Endodermal cell (in vitro differentiated cells): Measurements from ENCODE around the gene RNPEPL1. TPM values are rescaled to one million over a fixed set of nuclear protein-coding genes. Genes with fewer than 3 reads are reported as not detected.

Source experiments
- DNase-seq: peaks from one replicate; pipeline ENCODE4 v3.0.0-alpha.2; 2017
- H3K27ac ChIP-seq: 2 replicates; pipeline ENCODE4 v1.5.1; 2013; ENCODE audit warnings: mild to moderate bottlenecking, low read depth, low read length, moderate library complexity
- H3K27me3 ChIP-seq: 2 replicates; pipeline ENCODE4 v1.6.1; 2013; ENCODE audit warnings: mild to moderate bottlenecking, low read length, moderate library complexity; ENCODE audit not compliant: insufficient read depth, control insufficient read depth, poor library complexity, severe bottlenecking
- H3K36me3 ChIP-seq: 2 replicates; pipeline ENCODE4 v1.7.0; 2013; ENCODE audit warnings: mild to moderate bottlenecking, low read length, moderate library complexity; ENCODE audit not compliant: control insufficient read depth, insufficient read depth
- H3K4me1 ChIP-seq: one replicate; pipeline ENCODE4 v1.7.0; 2013; ENCODE audit warnings: low read length; ENCODE audit not compliant: control insufficient read depth, insufficient read depth
- H3K4me3 ChIP-seq: 2 replicates; pipeline ENCODE4 v1.5.1; 2013; ENCODE audit warnings: mild to moderate bottlenecking, low read length, moderate library complexity
- H3K9ac ChIP-seq: 2 replicates; pipeline ENCODE4 v1.6.1; 2013; ENCODE audit warnings: mild to moderate bottlenecking, low read length, moderate library complexity; ENCODE audit not compliant: poor library complexity, severe bottlenecking; ENCODE audit errors: extremely low read depth
- H3K9me3 ChIP-seq: 2 replicates; pipeline ENCODE4 v1.6.1; 2013; ENCODE audit warnings: mild to moderate bottlenecking, low read length, moderate library complexity; ENCODE audit not compliant: control insufficient read depth
- H3K27ac Mint-ChIP-seq: 2 replicates; pipeline ENCODE4 v1.8.0; 2020; ENCODE audit warnings: mixed read lengths
- H3K27me3 Mint-ChIP-seq: 2 replicates; pipeline ENCODE4 v1.8.0; 2021; ENCODE audit warnings: mild to moderate bottlenecking, mixed read lengths; ENCODE audit not compliant: insufficient read depth
- H3K36me3 Mint-ChIP-seq: 2 replicates; pipeline ENCODE4 v1.8.0; 2020; ENCODE audit warnings: low read depth, mixed read lengths
- H3K4me1 Mint-ChIP-seq: 2 replicates; pipeline ENCODE4 v1.8.0; 2020; ENCODE audit warnings: mixed read lengths
- H3K4me3 Mint-ChIP-seq: 2 replicates; pipeline ENCODE4 v1.8.0; 2020; ENCODE audit warnings: mild to moderate bottlenecking, moderate library complexity, mixed read lengths
- H3K9me3 Mint-ChIP-seq: 2 replicates; pipeline ENCODE4 v1.8.0; 2020; ENCODE audit warnings: mild to moderate bottlenecking, mixed read lengths
- WGBS, 2 experiments: methylation state at CpG; one replicate each; pipeline versions ENCODE4 v1.1.5 to v1.1.7; 2013; ENCODE audit warnings: missing lambda C conversion rate in 2 of 2, mixed read lengths in 1 of 2; ENCODE audit not compliant: insufficient coverage in 1 of 2, insufficient read length in 1 of 2; 5-methylcytosine and 5-hydroxymethylcytosine counted together
- total RNA-seq, 2 donors: library from RNA; stranded (reverse); fragmentation: NEBNext Ultra II Directional in 1 of 2; extraction: Animal tissue kit (Norgen Biotek cat#: 25700) in 1 of 2; gene quantifications; 2 replicates in 1 of 2; 3 replicates in 1 of 2; pipeline ENCODE4 v1.2.1, GENCODE V29; 2021
- TF ChIP-seq, protein P1 (sequence below): fragments of 200-600 bp; sonication (generic); conservative IDR thresholded peaks from 2 replicates; pipeline ENCODE4 v1.5.0; 2021; ENCODE audit warnings: antibody characterized with exemption, mild to moderate bottlenecking

The RNPEPL1 gene
- total RNA-seq, 2 donors from 2014 or later, result 38.4 to 52.4 TPM

DNA sequence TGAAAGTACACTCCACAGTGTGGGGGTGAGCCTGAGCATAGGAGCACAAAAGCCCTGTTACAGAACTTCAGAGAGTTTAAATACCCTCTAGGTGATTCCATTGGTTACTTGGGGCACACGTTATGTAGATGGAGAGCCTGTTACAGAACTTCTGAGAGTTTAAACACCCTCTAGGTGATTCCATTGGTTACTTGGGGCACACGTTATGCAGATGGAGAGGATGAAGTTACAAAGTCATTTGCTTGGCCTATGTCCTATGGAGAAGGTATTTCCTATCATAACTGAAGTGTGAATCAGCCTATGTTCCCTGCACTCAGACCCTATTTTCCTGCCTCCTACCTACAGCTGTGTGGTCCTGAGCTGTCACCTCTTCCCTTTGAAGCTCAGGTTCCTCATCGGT lies 14.5 kb downstream of the RNPEPL1 start:
- TF ChIP-seq, protein P1, sequence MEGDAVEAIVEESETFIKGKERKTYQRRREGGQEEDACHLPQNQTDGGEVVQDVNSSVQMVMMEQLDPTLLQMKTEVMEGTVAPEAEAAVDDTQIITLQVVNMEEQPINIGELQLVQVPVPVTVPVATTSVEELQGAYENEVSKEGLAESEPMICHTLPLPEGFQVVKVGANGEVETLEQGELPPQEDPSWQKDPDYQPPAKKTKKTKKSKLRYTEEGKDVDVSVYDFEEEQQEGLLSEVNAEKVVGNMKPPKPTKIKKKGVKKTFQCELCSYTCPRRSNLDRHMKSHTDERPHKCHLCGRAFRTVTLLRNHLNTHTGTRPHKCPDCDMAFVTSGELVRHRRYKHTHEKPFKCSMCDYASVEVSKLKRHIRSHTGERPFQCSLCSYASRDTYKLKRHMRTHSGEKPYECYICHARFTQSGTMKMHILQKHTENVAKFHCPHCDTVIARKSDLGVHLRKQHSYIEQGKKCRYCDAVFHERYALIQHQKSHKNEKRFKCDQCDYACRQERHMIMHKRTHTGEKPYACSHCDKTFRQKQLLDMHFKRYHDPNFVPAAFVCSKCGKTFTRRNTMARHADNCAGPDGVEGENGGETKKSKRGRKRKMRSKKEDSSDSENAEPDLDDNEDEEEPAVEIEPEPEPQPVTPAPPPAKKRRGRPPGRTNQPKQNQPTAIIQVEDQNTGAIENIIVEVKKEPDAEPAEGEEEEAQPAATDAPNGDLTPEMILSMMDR, result no peak
- H3K4me3 Mint-ChIP-seq, result no peak overlapping the region

DNA sequence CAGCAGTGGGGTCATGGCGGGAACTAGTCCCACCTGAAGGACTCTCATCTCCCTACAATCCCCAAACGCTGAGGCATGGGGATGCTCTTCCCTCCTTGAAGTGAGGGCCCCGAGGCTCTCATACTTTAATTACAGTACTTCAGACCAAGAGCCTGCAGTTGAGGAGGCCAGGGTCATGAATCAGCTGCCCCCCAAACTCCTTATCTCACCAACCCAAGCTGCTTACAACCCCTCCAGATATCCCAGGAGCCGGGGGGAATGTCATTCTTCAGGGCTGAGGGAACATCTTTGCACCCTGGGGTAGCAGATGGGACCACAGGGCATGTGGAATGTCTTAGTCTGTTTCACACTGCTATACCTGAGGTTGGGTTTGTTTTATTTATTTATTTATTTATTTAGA lies 15.5 kb downstream of the RNPEPL1 start:
- Histone ChIP-seq H3K36me3 (peaks cover 8% of the 10 kb centered on the region), H3K27ac (no peak overlapping the region), H3K4me3 (no peak overlapping the region), H3K9me3 (no peaks in the 10 kb centered on the region), H3K27me3 (no peaks in the 10 kb centered on the region), H3K9ac (no peak overlapping the region), H3K4me1 (peaks cover 9% of the 10 kb centered on the region)
- H3K36me3 Mint-ChIP-seq, result peaks cover 12% of the 10 kb centered on the region
- TF ChIP-seq, protein P1, result no peak
- no peaks in the 10 kb centered on the region for H3K9me3 Mint-ChIP-seq
- H3K27ac Mint-ChIP-seq, result no peak overlapping the region
- H3K4me1 Mint-ChIP-seq, result peaks cover 27% of the 10 kb centered on the region
- H3K27me3 Mint-ChIP-seq, result no peaks in the 10 kb centered on the region
- DNase-seq, result no peak
- WGBS, 2 experiments, result 98% methylated on average over 4 of the region's 4 CpGs; no CpG with 5 or more reads in 1 of the 2 experiments
- H3K4me3 Mint-ChIP-seq, result no peak overlapping the region

More for the DNA sequence above, 14.5 kb downstream of the RNPEPL1 start:
- H3K9me3 Mint-ChIP-seq, result no peaks in the 10 kb centered on the region
- WGBS, 2 experiments, result 67 to 96% methylated on average over 1 to 3 of the region's 3 CpGs
- H3K9me3 ChIP-seq, result no peaks in the 10 kb centered on the region
- no peak for DNase-seq
- no peak overlapping the region for H3K27ac ChIP-seq
- no peak overlapping the region for H3K9ac ChIP-seq
- no peak overlapping the region for H3K27ac Mint-ChIP-seq
- H3K36me3 ChIP-seq, result peaks cover 8% of the 10 kb centered on the region
- H3K36me3 Mint-ChIP-seq, result peaks cover 12% of the 10 kb centered on the region
- H3K4me3 ChIP-seq, result no peak overlapping the region
- H3K27me3 ChIP-seq, result no peaks in the 10 kb centered on the region
- H3K4me1 Mint-ChIP-seq, result peaks cover 17% of the 10 kb centered on the region
- H3K4me1 ChIP-seq, result peaks cover 9% of the 10 kb centered on the region
- no peaks in the 10 kb centered on the region for H3K27me3 Mint-ChIP-seq

DNA sequence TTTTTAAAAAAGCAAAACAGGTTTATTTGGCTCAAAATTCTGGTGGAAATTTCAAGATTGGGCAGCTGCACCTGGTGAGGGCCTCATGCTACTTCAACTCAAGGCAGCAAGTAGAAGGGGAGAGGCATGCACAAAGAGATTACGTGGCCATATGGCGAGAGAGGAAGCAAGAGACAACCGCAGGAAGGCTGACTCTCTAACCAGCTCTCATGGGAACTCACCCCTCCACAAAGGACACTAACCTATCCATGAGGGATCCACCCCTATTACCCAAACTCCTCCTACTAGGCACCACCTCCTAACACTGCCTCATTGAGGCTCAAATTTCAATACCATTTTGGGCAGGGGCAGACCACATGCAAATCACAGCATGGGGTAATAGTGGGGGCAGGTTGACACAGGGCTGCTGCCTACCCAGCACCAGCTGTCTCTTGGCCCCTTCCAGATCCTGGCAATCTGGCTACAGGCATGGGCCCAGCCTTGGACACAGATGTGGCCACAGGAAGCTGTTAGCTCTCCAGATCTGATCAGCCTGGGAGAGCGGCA lies 16.3 kb downstream of the RNPEPL1 start:
- Mint-ChIP-seq H3K4me1 (peaks cover 29% of the 10 kb centered on the region), H3K36me3 (peaks cover 17% of the 10 kb centered on the region), H3K4me3 (peak overlapping the region; percentile 93), H3K27me3 (no peaks in the 10 kb centered on the region), H3K27ac (peak overlapping the region; percentile 48), H3K9me3 (no peaks in the 10 kb centered on the region)
- peaks cover 9% of the 10 kb centered on the region for H3K4me1 ChIP-seq
- 90 to 100% methylated on average over 1 to 4 of the region's 4 CpGs for WGBS, 2 experiments
- H3K27ac ChIP-seq, result no peak overlapping the region
- peaks cover 14% of the 10 kb centered on the region for H3K36me3 ChIP-seq
- no peak overlapping the region for H3K9ac ChIP-seq
- peak overlapping the region; percentile 93 for H3K4me3 ChIP-seq
- peak; percentile 62 for DNase-seq
- TF ChIP-seq, protein P1, result no peak
- H3K9me3 ChIP-seq, result no peaks in the 10 kb centered on the region
- H3K27me3 ChIP-seq, result no peaks in the 10 kb centered on the region
